SK-N-SH (cell line): ENCODE data around the gene LDHA. TPM values are rescaled to one million over a fixed set of nuclear protein-coding genes. Genes with fewer than 3 reads are reported as not detected.

Experiments used
- CTCF ChIA-PET: fragments of 300-600, 350-600 bp; formaldehyde crosslinking; extraction: SDS; loops from one replicate; lab custom pipeline; 2021; lab: Yijun Ruan, JAX
- POLR2A ChIA-PET: fragments of 350-600 bp; sonication (Branson Sonifier 250); formaldehyde crosslinking; extraction: SDS; loops from one replicate; lab custom pipeline; 2020; ENCODE audit warnings: antibody characterized with exemption, inconsistent platforms; lab: Yijun Ruan, JAX
- DNase-seq: peaks from one replicate; pipeline ENCODE4 v3.0.0; 2012
- H2AFZ ChIP-seq: fragments of 200-600 bp; sonication (generic); 2 replicates; pipeline ENCODE4 v1.8.1; 2016; ENCODE audit warnings: antibody characterized with exemption, mild to moderate bottlenecking, low read depth
- H3F3A ChIP-seq: fragments of 200-600 bp; sonication (generic); replicated peaks from 2 replicates; pipeline ENCODE3; 2016; ENCODE audit warnings: antibody characterized with exemption, mild to moderate bottlenecking; ENCODE audit not compliant: insufficient read depth
- H3K27ac ChIP-seq, 2 experiments: fragments of 200-500 bp in 1 of 2; fragments of 200-600 bp in 1 of 2; sonication (Bioruptor generic) in 1 of 2; sonication (generic), shearing (Covaris generic) in 1 of 2; 2 replicates each; pipeline versions ENCODE4 v1.5.1 to v1.6.1; 2014 to 2016; ENCODE audit warnings: low read depth in 2 of 2, inconsistent platforms in 1 of 2, low read length in 1 of 2, mild to moderate bottlenecking in 1 of 2, mixed read lengths in 1 of 2
- H3K27me3 ChIP-seq: fragments of 200-600 bp; sonication (generic), shearing (Covaris generic); 2 replicates; pipeline ENCODE4 v1.6.1; 2016; ENCODE audit warnings: mixed run types; ENCODE audit not compliant: insufficient read depth
- H3K36me3 ChIP-seq, 2 experiments: fragments of 200-500 bp in 1 of 2; fragments of 200-600 bp in 1 of 2; sonication (Bioruptor generic) in 1 of 2; sonication (generic) in 1 of 2; replicated peaks in 1 of 2; 2 replicates each; pipeline versions ENCODE3 to v1.5.1; 2014 to 2016; ENCODE audit warnings: low read length in 1 of 2, mild to moderate bottlenecking in 1 of 2; ENCODE audit not compliant: insufficient read depth in 2 of 2, control insufficient read depth in 1 of 2
- H3K4me1 ChIP-seq, 2 experiments: fragments of 200-500 bp in 1 of 2; fragments of 200-600 bp in 1 of 2; sonication (Bioruptor generic) in 1 of 2; sonication (generic), shearing (Covaris generic) in 1 of 2; 2 replicates each; pipeline versions ENCODE4 v1.5.1 to v1.6.1; 2014 to 2016; ENCODE audit warnings: low read depth in 1 of 2, low read length in 1 of 2, mixed run types in 1 of 2; ENCODE audit not compliant: insufficient read depth in 2 of 2, control insufficient read depth in 1 of 2
- H3K4me2 ChIP-seq: fragments of 200-600 bp; sonication (generic), shearing (Covaris generic); 2 replicates; pipeline ENCODE4 v1.6.1; 2017; ENCODE audit warnings: mixed run types
- H3K4me3 ChIP-seq, 2 experiments: fragments of 200-500 bp in 1 of 2; fragments of 200-600 bp in 1 of 2; sonication (Bioruptor generic) in 1 of 2; sonication (generic), shearing (Covaris generic) in 1 of 2; 2 replicates each; pipeline versions ENCODE4 v1.5.1 to v1.8.1; 2014 to 2016; ENCODE audit warnings: low read depth in 2 of 2, inconsistent platforms in 1 of 2, low read length in 1 of 2, mild to moderate bottlenecking in 1 of 2, mixed read lengths in 1 of 2, moderate library complexity in 1 of 2
- H3K79me2 ChIP-seq: fragments of 200-600 bp; sonication (generic); 2 replicates; pipeline ENCODE4 v1.8.1; 2017; ENCODE audit warnings: mild to moderate bottlenecking; ENCODE audit not compliant: insufficient read depth
- H3K9ac ChIP-seq: fragments of 200-600 bp; sonication (generic); 2 replicates; pipeline ENCODE4 v1.6.1; 2017; ENCODE audit warnings: mixed run types
- H3K9me2 ChIP-seq: fragments of 200-600 bp; sonication (generic); 2 replicates; pipeline ENCODE4 v1.6.1; 2017; ENCODE audit warnings: mixed run types
- H3K9me3 ChIP-seq: fragments of 200-600 bp; sonication (generic); 2 replicates; pipeline ENCODE4 v1.6.1; 2017; ENCODE audit warnings: mixed run types, mild to moderate bottlenecking, moderate library complexity
- H4K20me1 ChIP-seq: fragments of 200-600 bp; sonication (generic); 2 replicates; pipeline ENCODE4 v1.6.1; 2017; ENCODE audit warnings: mild to moderate bottlenecking, mixed run types; ENCODE audit not compliant: insufficient read depth
- CHD2 ChIP-seq: fragments of 150-350 bp; IDR thresholded peaks from 2 replicates; pipeline ENCODE4 v1.6.1; 2018; ENCODE audit warnings: low read length; ENCODE audit not compliant: partially characterized antibody
- CTCF ChIP-seq: fragments of 200-600 bp; sonication (generic); IDR thresholded peaks from 2 replicates; pipeline ENCODE4 v1.6.1; 2017; ENCODE audit warnings: antibody characterized with exemption, mild to moderate bottlenecking, moderate library complexity
- ELF1 ChIP-seq: IDR thresholded peaks from 2 replicates; pipeline ENCODE4 v1.4.0; 2012
- EP300 ChIP-seq, 2 experiments: IDR thresholded peaks; 2 replicates each; pipeline versions ENCODE4 v1.4.0 to v1.6.1; 2012; ENCODE audit warnings: borderline replicate concordance in 1 of 2, low read depth in 1 of 2, low read length in 1 of 2
- FOSL2 ChIP-seq: IDR thresholded peaks from 2 replicates; pipeline ENCODE4 v1.4.0; 2012; ENCODE audit warnings: low read depth, mild to moderate bottlenecking, moderate library complexity, borderline replicate concordance
- FOXM1 ChIP-seq: IDR thresholded peaks from 2 replicates; pipeline ENCODE4 v1.4.0; 2012; ENCODE audit warnings: low read depth, mild to moderate bottlenecking
- JUND ChIP-seq: IDR thresholded peaks from 2 replicates; pipeline ENCODE4 v1.4.0; 2012
- MEF2A ChIP-seq: IDR thresholded peaks from 2 replicates; pipeline ENCODE4 v1.4.0; 2012; ENCODE audit warnings: low read depth, borderline replicate concordance
- MXI1 ChIP-seq: IDR thresholded peaks from 2 replicates; pipeline ENCODE4 v1.6.1; 2012; ENCODE audit warnings: mild to moderate bottlenecking, low read depth, low read length, improper control_type of control experiment
- NFIC ChIP-seq: IDR thresholded peaks from 2 replicates; pipeline ENCODE4 v1.4.0; 2012; ENCODE audit warnings: borderline replicate concordance
- RFX5 ChIP-seq: IDR thresholded peaks from 2 replicates; pipeline ENCODE4 v1.6.1; 2012; ENCODE audit warnings: mild to moderate bottlenecking, improper control_type of control experiment, low read length
- SIN3A ChIP-seq: IDR thresholded peaks from 2 replicates; pipeline ENCODE4 v1.6.1; 2012; ENCODE audit warnings: low read depth, mild to moderate bottlenecking, low read length, moderate library complexity, borderline replicate concordance
- WGBS: methylation state at CpG from one replicate; pipeline ENCODE4 v1.1.6; 2017; ENCODE audit warnings: low lambda C conversion rate; 5-methylcytosine and 5-hydroxymethylcytosine counted together
- polyA plus RNA-seq, 3 experiments: library from polyadenylated mRNA; depleted of rRNA; stranded (reverse); fragments of >200 nt; gene quantifications; 2 replicates each; pipeline ENCODE4 v1.2.3, GENCODE V29; 2012
- small RNA-seq, 7 experiments: library from RNA; depleted of rRNA; stranded (forward); fragments of <200 nt; gene quantifications; one replicate each; pipeline ENCODE3, GENCODE V24; 2012

Gene LDHA
- polyA plus RNA-seq, 1 of the 3 experiments (the other 2 are of a cell fraction), result 524 TPM

GRCh38 chr11:18455686-18456372 lies 61.5 kb downstream of the LDHA start, which contains the start of gene LDHAL6A:
Gene LDHAL6A, plus strand, starts transcription at chr11:18455856. Its CDS starts 825 bp downstream, at chr11:18456681.
- H4K20me1 ChIP-seq, result no peaks in the 10 kb centered on the region
- H3K27me3 ChIP-seq, result no peaks in the 10 kb centered on the region
- no peaks in the 10 kb centered on the region for H3K9me2 ChIP-seq
- ChIA-PET CTCF (no interaction called here), POLR2A (no interaction called here)
- TF ChIP-seq SIN3A, result no peak
- TF ChIP-seq JUND, result no peak
- DNase-seq, result no peak
- no peak within 1 kb of the TSS for H3K9ac ChIP-seq
- no peak within 1 kb of the TSS for H3K4me3 ChIP-seq
- H3K79me2 ChIP-seq, result no peaks in the 10 kb centered on the region
- H3K36me3 ChIP-seq, result no peaks in the 10 kb centered on the region
- no peak within 1 kb of the TSS for H2AFZ ChIP-seq
- no peaks in the 10 kb centered on the region for H3F3A ChIP-seq
- H3K9me3 ChIP-seq, result no peaks in the 10 kb centered on the region
- no peak within 1 kb of the TSS for H3K4me2 ChIP-seq
- no peak within 1 kb of the TSS for H3K27ac ChIP-seq
- 94% methylated on average over 46 of the region's 47 CpGs for WGBS
- no peaks in the 10 kb centered on the region; a peak in 1 of 4 replicates for H3K4me1 ChIP-seq

GRCh38 chr11:18457450-18457849 lies 63.1 kb downstream of the LDHA start:
- Histone ChIP-seq H3K4me2 (no peak overlapping the region), H4K20me1 (no peaks in the 10 kb centered on the region), H3K79me2 (no peaks in the 10 kb centered on the region), H3K9ac (no peak overlapping the region), H3K9me3 (no peaks in the 10 kb centered on the region), H3K4me1 (no peaks in the 10 kb centered on the region; a peak in 1 of 4 replicates), H3F3A (no peaks in the 10 kb centered on the region), H3K27me3 (no peaks in the 10 kb centered on the region), H2AFZ (no peak overlapping the region), H3K4me3 (no peak overlapping the region), H3K27ac (no peak overlapping the region), H3K9me2 (no peaks in the 10 kb centered on the region), H3K36me3 (no peaks in the 10 kb centered on the region)
- ChIA-PET CTCF (no interaction called here), POLR2A (no interaction called here)
- DNase-seq, result peak; percentile 20
- TF ChIP-seq ELF1 (no peak), CTCF (no peak), NFIC (no peak), FOXM1 (no peak), EP300 (IDR thresholded peaks at IDR 0.05; ENCODE audit: borderline replicate concordance in 1 of 2, low read depth in 1 of 2, low read length in 1 of 2) (no peak), RFX5 (no peak), FOSL2 (no peak), MEF2A (no peak), MXI1 (no peak), CHD2 (no peak)
- 33% methylated on average over 3 of the region's 3 CpGs for WGBS

Small RNAs within 50 kb of the gene (small RNA-seq; reads per million reads assigned to genes)
- gene MIR3159, result 0 to 0.21 (median 0) reads per million in 7 experiments

Other genes with a start within 250 kb of the LDHA start
- not detected in 2 replicates for gene MRGPRX4, start 221.7 kb upstream of the LDHA start, polyA plus RNA-seq (2012; rRNA removed)
- not detected in 2 replicates for gene SAA4, start 157.8 kb upstream of the LDHA start, polyA plus RNA-seq (2012; rRNA removed)
- gene SAA2, start 145.9 kb upstream of the LDHA start, polyA plus RNA-seq (2012; rRNA removed), result not detected in 2 replicates
- gene SAA1, start 128.3 kb upstream of the LDHA start, polyA plus RNA-seq (2012; rRNA removed), result not detected in 2 replicates
- gene HPS5, start 72.4 kb upstream of the LDHA start, polyA plus RNA-seq (2012; rRNA removed), result 8.2 and 10.8 TPM in 2 replicates
- gene GTF2H1, start 72.0 kb upstream of the LDHA start, polyA plus RNA-seq (2012; rRNA removed), result 31.2 and 40.4 TPM in 2 replicates
- not detected in 2 replicates for gene LDHC, start 17.8 kb downstream of the LDHA start, polyA plus RNA-seq (2012; rRNA removed)
- not detected in 2 replicates for gene LDHAL6A, start 61.3 kb downstream of the LDHA start, polyA plus RNA-seq (2012; rRNA removed)
- 164 and 229 TPM in 2 replicates for gene TSG101, start 132.4 kb downstream of the LDHA start, polyA plus RNA-seq (2012; rRNA removed)
- 8.9 and 13.5 TPM in 2 replicates for gene UEVLD, start 194.2 kb downstream of the LDHA start, polyA plus RNA-seq (2012; rRNA removed)
- gene MISFA, start 205.2 kb downstream of the LDHA start, polyA plus RNA-seq (2012; rRNA removed), result 2.3 and 2.4 TPM in 2 replicates
- 5.3 and 8.6 TPM in 2 replicates for gene SPTY2D1, start 239.8 kb downstream of the LDHA start, polyA plus RNA-seq (2012; rRNA removed)